Measurements from ENCODE around the gene PARP4.
"Not testable (repeated sequence)": the region's sequence is repeated elsewhere in the genome, so short reads cannot be mapped to it uniquely, and the experiment has no call there.

DNA sequence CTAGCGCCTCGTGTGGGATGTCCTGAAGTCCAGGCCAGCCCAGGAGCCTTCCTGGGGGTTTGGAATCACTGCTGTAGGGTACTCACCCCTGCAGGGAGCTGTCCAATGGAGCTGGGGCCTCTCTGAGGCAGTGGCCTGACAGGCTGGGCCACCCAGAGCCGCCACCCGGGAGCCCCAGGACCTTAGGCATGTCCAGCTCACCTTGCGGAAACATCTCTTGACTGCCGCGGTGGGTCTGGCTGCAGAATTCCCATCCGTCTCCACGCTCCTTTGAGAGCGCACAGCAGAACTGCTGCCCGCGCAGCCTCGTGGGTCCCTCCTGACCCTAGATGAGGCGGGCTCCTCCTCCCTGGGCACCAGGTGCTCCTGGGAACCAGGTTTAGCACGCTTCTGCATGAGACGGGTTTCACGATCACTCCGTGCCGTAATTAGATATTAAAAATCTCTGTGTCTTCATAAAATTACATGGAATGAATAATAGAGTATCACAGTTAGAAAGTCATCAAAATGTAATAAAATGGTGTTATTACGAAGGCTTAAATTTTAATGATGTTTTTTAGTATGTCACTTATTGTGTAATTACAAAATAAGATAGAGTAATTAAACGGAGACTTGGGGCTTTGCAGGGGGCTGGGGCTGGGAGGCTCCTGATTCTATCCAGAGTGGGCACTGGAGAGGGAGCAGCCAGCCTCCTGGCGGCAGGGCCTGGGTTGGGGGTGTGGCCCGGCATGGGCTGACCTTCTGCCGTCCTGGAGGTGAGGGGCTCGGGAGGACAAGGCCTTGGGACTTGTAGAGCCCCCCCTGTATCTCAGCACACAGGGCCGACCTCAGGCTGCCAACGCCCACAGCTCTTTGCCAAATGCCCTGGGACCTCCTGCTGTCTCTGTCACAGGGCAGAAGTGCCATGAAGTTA, 120.6 kb downstream of the PARP4 start:
- TF ChIP-seq, protein P1, sequence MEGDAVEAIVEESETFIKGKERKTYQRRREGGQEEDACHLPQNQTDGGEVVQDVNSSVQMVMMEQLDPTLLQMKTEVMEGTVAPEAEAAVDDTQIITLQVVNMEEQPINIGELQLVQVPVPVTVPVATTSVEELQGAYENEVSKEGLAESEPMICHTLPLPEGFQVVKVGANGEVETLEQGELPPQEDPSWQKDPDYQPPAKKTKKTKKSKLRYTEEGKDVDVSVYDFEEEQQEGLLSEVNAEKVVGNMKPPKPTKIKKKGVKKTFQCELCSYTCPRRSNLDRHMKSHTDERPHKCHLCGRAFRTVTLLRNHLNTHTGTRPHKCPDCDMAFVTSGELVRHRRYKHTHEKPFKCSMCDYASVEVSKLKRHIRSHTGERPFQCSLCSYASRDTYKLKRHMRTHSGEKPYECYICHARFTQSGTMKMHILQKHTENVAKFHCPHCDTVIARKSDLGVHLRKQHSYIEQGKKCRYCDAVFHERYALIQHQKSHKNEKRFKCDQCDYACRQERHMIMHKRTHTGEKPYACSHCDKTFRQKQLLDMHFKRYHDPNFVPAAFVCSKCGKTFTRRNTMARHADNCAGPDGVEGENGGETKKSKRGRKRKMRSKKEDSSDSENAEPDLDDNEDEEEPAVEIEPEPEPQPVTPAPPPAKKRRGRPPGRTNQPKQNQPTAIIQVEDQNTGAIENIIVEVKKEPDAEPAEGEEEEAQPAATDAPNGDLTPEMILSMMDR (IDR thresholded peaks at IDR 0.05), result not testable (repeated sequence)
- not testable (repeated sequence) for TF ChIP-seq POLR2A (IDR thresholded peaks at IDR 0.05)

Data from Peyer's patch (tissue), 4 donors.